ENCODE data around the gene DPP6. TPM values are rescaled to one million over a fixed set of nuclear protein-coding genes. Genes with fewer than 3 reads are reported as not detected.

The DPP6 gene
- polyA plus RNA-seq, 1 donor (not counting 4 experiments of a cell fraction or from before 2014, with no cell fraction given) = not detected

DNA sequence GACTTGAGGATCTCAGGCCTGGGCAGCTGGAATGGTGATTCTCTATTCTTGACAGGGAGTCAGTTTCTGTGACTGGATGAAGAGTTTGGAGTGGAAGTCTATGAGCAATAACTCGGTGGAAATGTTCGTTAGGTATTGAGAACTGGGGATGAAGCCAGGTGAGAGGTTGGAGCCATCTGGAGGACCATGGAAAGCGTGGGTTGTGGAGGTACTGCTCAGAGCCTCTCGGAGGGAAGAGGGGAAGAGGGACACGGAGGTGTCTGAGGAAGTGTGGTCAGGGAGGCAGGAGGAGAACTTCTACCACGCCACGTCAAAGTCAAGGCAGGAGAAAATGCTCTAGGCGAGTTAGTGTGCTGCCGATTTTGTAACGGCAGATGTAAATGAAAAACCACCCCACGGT, 430.7 kb downstream of the DPP6 start:
- no peak for DNase-seq (ENCODE audit: low read depth, low spot score)
- Histone ChIP-seq H3K9me3 (ENCODE audit: control insufficient read depth, low read depth, low read length) (peaks cover 5% of the 10 kb centered on the region), H3K79me2 (ENCODE audit: control insufficient read depth, insufficient read depth, low read length) (no peaks in the 10 kb centered on the region), H3K4me3 (ENCODE audit: control insufficient read depth in 2 of 3, extremely low read depth in 1 of 3, insufficient read depth in 2 of 3, low read depth in 1 of 3, low read length in 3 of 3) (no peak overlapping the region), H3K4me2 (ENCODE audit: control insufficient read depth, extremely low read depth, insufficient read depth, low read depth, low read length) (no peak overlapping the region), H3K9me1 (ENCODE audit: control insufficient read depth, extremely low read depth, insufficient read depth, low read length) (no peaks in the 10 kb centered on the region), H3K36me3 (ENCODE audit: control insufficient read depth in 2 of 2, extremely low read depth in 1 of 2, insufficient read depth in 2 of 2, low read length in 2 of 2) (no peaks in the 10 kb centered on the region), H3K9ac (ENCODE audit: control insufficient read depth, extremely low read depth, insufficient read depth, low read length) (no peak overlapping the region), H2AFZ (ENCODE audit: control insufficient read depth, low read length) (no peak overlapping the region), H3K27me3 (ENCODE audit: control insufficient read depth, extremely low read depth, insufficient read depth, low read length) (no peaks in the 10 kb centered on the region), H4K20me1 (ENCODE audit: control insufficient read depth, extremely low read depth, insufficient read depth, low read length) (no peaks in the 10 kb centered on the region), H3K27ac (ENCODE audit: control insufficient read depth, insufficient read depth, low read length) (no peak overlapping the region), H3K4me1 (ENCODE audit: control insufficient read depth, extremely low read depth, insufficient read depth, low read length) (no peaks in the 10 kb centered on the region)
- FAIRE-seq = no peak
- dilution Hi-C loops (cut with MboI; ENCODE audit: extremely low pct_ligation_motif_present, low sequenced_read_pairs) = no loop called here
- TF ChIP-seq, protein P1, sequence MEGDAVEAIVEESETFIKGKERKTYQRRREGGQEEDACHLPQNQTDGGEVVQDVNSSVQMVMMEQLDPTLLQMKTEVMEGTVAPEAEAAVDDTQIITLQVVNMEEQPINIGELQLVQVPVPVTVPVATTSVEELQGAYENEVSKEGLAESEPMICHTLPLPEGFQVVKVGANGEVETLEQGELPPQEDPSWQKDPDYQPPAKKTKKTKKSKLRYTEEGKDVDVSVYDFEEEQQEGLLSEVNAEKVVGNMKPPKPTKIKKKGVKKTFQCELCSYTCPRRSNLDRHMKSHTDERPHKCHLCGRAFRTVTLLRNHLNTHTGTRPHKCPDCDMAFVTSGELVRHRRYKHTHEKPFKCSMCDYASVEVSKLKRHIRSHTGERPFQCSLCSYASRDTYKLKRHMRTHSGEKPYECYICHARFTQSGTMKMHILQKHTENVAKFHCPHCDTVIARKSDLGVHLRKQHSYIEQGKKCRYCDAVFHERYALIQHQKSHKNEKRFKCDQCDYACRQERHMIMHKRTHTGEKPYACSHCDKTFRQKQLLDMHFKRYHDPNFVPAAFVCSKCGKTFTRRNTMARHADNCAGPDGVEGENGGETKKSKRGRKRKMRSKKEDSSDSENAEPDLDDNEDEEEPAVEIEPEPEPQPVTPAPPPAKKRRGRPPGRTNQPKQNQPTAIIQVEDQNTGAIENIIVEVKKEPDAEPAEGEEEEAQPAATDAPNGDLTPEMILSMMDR (optimal IDR thresholded peaks at IDR 0.05 in 1 of 3, IDR thresholded peaks at IDR 0.05 in 1 of 3, conservative IDR thresholded peaks at IDR 0.05 in 1 of 3; ENCODE audit: extremely low read depth in 1 of 3, insufficient read depth in 2 of 3, low read length in 3 of 3) = no peak
- TF ChIP-seq EZH2 (IDR thresholded peaks at IDR 0.05; ENCODE audit: low read length) = no peak

DNA sequence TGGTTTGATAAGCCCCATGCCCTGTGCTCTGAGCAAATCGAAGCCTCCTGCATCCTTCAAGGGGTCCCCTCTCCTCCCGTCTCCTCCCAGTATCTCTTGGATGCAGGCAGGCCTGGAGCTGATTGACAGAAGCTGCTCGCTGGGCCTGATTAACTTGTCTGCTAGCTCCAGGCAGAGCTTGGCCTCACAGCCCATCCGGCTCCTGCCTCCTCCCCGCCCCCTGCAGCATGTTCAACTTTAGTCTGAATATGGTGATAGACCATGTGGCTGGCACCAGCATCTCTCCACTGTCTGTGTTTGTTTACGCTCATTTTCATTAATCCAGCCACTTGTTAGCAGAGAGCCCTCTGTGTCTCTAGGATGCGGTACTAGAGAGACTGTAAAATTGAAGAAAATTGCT, 432.2 kb downstream of the DPP6 start:
- no peak overlapping the region for H3K4me3 ChIP-seq (ENCODE audit: control insufficient read depth in 2 of 3, extremely low read depth in 1 of 3, insufficient read depth in 2 of 3, low read depth in 1 of 3, low read length in 3 of 3)
- H3K27ac ChIP-seq (ENCODE audit: control insufficient read depth, insufficient read depth, low read length) = no peak overlapping the region
- FAIRE-seq = no peak
- dilution Hi-C loops (cut with MboI; ENCODE audit: extremely low pct_ligation_motif_present, low sequenced_read_pairs) = no loop called here
- H3K4me2 ChIP-seq (ENCODE audit: control insufficient read depth, extremely low read depth, insufficient read depth, low read depth, low read length) = no peak overlapping the region
- H4K20me1 ChIP-seq (ENCODE audit: control insufficient read depth, extremely low read depth, insufficient read depth, low read length) = no peaks in the 10 kb centered on the region
- DNase-seq (ENCODE audit: low read depth, low spot score) = no peak
- no peaks in the 10 kb centered on the region for H3K36me3 ChIP-seq (ENCODE audit: control insufficient read depth in 2 of 2, extremely low read depth in 1 of 2, insufficient read depth in 2 of 2, low read length in 2 of 2)
- no peaks in the 10 kb centered on the region for H3K4me1 ChIP-seq (ENCODE audit: control insufficient read depth, extremely low read depth, insufficient read depth, low read length)
- TF ChIP-seq EZH2 (IDR thresholded peaks at IDR 0.05; ENCODE audit: low read length) = no peak
- TF ChIP-seq, protein P1 (optimal IDR thresholded peaks at IDR 0.05 in 1 of 3, IDR thresholded peaks at IDR 0.05 in 1 of 3, conservative IDR thresholded peaks at IDR 0.05 in 1 of 3; ENCODE audit: extremely low read depth in 1 of 3, insufficient read depth in 2 of 3, low read length in 3 of 3) = no peak
- no peaks in the 10 kb centered on the region for H3K27me3 ChIP-seq (ENCODE audit: control insufficient read depth, extremely low read depth, insufficient read depth, low read length)
- no peak overlapping the region for H3K9ac ChIP-seq (ENCODE audit: control insufficient read depth, extremely low read depth, insufficient read depth, low read length)
- H2AFZ ChIP-seq (ENCODE audit: control insufficient read depth, low read length) = no peak overlapping the region
- no peaks in the 10 kb centered on the region for H3K9me1 ChIP-seq (ENCODE audit: control insufficient read depth, extremely low read depth, insufficient read depth, low read length)
- H3K79me2 ChIP-seq (ENCODE audit: control insufficient read depth, insufficient read depth, low read length) = no peaks in the 10 kb centered on the region
- peaks cover 5% of the 10 kb centered on the region for H3K9me3 ChIP-seq (ENCODE audit: control insufficient read depth, low read depth, low read length)

Measured in keratinocyte (primary cell).